Panc1 (cell line): ENCODE measurements around the gene SH3TC1.

Experiments used
- CTCF ChIP-seq: fragments of 450-650 bp; IDR thresholded peaks from 2 replicates; pipeline ENCODE4 v1.5.1; 2017; ENCODE audit warnings: mild to moderate bottlenecking
- TF ChIP-seq, protein P1 (sequence below), 2 experiments: IDR thresholded peaks; 2 replicates each; pipeline ENCODE4 v1.6.1; 2011 to 2012; ENCODE audit warnings: low read depth in 2 of 2, control low read depth in 1 of 2, low read length in 1 of 2, mild to moderate bottlenecking in 1 of 2, moderate library complexity in 1 of 2; ENCODE audit not compliant: insufficient read depth in 1 of 2

DNA sequence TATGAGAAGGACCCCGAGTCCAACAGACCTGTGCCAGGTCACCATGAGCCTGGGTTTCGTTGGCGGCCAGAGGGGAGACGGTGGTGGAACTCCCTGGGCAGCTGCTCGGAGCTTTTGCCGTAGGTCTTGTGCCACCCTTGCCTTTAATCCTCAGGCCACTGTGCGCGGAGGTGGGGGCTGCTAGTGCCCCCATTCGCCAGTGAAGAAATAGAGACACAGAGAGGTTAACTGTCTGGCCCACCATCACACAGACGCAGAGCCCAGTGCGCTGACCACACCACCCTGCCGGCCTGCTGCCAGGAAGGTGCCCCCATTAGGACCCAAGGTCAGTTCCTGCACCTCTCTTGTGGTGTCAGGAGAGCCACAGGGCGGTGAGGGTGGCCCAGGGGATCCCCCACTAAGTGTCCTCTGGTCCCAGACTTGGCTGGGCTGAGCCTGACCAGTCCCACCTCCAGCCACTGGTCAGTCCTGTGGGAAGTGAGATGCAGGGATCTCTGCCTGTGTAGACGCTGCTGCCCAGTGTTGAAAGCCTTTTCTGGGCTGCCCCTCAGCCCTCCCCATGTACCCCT lies 42.2 kb downstream of the SH3TC1 start:
- TF ChIP-seq CTCF = no peak
- TF ChIP-seq, protein P1, sequence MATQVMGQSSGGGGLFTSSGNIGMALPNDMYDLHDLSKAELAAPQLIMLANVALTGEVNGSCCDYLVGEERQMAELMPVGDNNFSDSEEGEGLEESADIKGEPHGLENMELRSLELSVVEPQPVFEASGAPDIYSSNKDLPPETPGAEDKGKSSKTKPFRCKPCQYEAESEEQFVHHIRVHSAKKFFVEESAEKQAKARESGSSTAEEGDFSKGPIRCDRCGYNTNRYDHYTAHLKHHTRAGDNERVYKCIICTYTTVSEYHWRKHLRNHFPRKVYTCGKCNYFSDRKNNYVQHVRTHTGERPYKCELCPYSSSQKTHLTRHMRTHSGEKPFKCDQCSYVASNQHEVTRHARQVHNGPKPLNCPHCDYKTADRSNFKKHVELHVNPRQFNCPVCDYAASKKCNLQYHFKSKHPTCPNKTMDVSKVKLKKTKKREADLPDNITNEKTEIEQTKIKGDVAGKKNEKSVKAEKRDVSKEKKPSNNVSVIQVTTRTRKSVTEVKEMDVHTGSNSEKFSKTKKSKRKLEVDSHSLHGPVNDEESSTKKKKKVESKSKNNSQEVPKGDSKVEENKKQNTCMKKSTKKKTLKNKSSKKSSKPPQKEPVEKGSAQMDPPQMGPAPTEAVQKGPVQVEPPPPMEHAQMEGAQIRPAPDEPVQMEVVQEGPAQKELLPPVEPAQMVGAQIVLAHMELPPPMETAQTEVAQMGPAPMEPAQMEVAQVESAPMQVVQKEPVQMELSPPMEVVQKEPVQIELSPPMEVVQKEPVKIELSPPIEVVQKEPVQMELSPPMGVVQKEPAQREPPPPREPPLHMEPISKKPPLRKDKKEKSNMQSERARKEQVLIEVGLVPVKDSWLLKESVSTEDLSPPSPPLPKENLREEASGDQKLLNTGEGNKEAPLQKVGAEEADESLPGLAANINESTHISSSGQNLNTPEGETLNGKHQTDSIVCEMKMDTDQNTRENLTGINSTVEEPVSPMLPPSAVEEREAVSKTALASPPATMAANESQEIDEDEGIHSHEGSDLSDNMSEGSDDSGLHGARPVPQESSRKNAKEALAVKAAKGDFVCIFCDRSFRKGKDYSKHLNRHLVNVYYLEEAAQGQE (IDR thresholded peaks at IDR 0.05; ENCODE audit: insufficient read depth in 1 of 2, low read depth in 2 of 2, low read length in 1 of 2) = no peak
